Stromal cell of bone marrow (primary cell): Measurements from ENCODE around the gene ADNP2.

Source experiments
- DNase-seq: peaks from one replicate; pipeline ENCODE4 v3.0.0-alpha.2; 2012; ENCODE audit warnings: low read depth

The ADNP2 gene

GRCh38 chr18:80172056-80172455, 63.0 kb downstream of the ADNP2 start:
- DNase-seq, result no peak

DNA sequence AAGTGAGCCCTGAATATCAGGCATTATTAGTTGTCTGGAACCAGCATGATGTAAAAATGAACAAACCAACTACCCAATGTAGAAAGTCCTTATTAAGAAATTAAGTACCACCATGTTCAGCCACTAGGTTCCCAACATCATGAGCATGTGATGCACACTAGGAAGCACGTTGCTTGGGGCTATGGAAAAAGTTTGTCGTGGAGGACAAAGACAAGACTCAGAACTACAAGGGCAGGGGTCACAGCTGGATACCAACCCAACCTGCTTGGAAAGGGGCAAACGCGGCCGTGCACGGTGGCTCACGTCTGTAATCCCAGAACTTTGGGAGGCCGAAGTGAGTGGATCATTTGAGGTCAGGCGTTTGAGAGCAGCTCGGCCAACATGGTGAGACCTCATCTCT, 64.0 kb downstream of the ADNP2 start:
- no peak for DNase-seq

DNA sequence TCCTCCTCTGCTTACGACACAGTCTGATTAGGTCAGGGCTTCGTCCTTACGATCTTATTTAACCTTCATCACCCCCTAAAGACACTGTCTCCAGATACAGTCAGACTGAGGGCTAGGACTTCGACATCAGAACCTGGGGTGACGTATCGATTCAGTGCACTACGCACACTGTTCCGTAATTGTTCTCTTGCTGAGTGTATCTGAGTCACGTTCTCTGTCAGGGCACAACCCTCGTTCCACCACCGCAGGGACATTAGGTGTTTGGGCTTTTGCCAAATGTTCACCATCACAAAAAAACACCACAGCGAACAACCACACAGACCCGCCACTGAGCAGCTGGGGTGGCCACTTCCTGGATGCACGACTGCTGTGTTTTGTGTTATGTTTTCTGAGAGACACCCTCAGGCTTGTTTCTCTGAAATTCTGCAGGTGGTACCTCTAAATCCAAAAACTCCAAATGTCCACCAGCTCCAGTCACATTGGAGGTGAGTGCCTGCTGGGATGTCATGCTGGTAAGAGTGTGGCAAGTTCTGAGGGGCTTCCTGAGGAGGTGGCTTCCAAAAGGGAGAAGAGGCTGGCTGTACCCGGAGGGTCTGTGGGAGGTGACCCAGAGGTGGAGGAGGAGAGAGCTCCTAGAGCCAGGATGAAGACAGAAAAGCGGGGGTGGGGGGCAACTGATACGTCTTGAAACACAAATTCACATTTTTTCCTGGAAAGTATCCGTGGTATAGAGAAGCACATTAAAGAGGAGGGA, 66.6 kb downstream of the ADNP2 start:
- no peak for DNase-seq

DNA sequence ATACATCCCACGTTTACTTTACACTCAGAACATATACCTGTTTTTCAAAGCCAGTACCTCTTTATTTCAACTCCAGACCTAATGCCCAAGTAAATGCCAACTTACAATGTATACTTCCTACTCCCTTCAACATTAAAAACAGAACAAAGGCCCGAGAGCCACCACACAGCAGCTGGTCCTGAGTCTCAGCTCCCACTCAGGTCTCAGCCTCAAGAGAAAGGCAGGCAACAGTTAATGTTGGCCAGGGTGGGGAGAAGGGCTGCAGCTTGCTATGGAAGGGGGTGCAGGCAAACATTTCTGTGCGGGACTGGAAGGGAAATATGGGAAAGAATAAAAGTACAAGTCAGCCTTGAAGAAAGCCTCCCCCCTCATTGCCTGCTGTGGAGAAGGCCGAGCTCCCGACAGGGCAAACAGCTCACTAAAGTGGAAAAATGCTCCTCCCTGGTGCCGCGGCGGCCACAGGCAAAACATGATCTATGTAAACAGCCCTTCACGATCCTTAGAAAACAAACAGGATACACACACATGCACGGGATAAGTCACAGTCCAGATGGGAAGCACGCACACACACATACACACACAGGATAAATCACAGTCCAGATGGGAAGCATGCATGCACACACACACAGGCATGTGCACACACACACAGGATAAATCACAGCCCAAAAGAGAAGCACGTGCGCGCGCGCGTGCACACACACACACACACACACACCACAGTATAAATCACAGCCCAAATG, 67.4 kb downstream of the ADNP2 start:
- no peak for DNase-seq

GRCh38 chr18:80177128-80177527, 68.1 kb downstream of the ADNP2 start:
- DNase-seq, result no peak

DNA sequence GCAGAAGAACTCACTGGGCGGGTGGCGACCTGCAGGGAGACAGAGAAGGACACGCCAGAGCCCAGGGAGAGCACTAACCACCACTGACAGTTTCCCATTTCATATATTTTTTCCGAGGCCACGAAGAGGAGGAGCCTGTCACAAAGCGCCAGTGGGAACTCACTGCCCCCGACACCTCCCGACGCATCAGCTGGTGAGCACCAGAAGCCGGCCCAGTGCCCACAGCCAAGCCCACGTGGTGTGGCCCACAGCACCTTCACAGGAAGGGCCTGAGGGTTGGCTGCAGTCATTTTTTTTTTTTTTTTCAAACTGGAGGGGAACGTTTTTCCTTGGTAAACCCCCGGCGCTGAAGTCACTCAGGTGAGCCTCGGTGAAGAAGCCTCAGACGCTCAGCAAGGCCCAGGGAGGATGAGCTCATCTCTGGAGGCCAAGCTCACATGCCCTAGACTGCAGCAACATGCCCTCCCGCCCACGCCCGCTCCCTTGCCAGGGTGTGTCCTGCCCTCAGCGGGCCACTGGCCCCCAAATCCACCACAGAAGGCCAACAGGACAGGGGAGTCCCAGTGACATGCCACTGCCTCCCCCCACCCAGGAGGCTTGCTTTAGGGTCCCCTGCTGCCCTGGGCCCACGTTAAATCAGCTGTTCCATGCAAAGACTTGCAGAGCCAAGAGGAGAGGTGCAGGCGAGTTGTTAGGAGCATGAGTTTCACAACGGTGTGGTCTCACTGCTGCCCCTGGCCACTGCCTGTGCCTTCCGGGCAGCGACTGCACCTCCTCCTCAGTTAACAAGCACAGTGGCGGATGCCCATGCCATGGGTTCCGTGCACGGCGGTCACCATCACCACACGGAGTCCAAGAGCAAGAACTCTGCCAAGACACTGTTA, 70.1 kb downstream of the ADNP2 start:
- no peak for DNase-seq

- no peak for DNase-seq
Observed at GRCh38 chr18:80179857-80180558, 70.9 kb downstream of the ADNP2 start.

DNA sequence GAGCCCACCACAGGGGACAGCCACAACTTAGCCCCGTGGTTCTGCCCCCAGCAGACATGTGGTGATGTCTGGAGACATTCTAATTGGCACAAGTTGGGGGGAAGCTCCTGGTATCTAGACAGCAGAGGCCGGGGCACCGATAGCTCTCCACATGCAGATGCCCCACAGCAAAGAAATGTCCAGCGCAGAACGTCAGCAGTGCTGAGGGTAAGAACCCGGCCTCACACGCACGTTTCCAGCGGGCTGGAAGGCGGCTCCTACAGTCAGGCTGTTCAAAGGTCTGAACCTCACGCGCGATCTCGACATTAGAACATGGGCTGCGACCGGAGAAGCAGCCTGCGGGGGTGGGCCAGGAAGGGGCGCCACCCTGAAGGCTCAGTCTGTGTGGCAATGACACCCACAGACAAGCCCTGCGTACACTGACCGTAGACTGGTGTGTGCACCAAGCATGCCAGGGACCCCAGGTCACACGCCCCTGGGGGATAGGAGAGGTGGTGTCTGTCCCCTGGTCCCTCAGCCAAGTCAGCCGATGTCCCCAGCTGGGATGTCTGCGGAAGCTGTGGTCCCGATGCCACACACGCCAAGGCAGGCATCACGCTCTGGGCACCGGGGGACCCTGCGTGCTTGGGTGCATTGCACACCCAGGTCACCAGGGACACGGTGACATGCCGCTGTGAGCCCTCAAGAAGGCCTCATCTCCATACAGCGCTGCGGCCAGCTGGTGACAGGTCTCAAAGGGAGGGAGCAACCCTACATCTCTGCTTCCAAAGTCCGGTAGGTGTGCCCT, 71.9 kb downstream of the ADNP2 start:
- DNase-seq, result no peak

- no peak for DNase-seq
Observed at GRCh38 chr18:80181642-80182461, 72.8 kb downstream of the ADNP2 start.

DNA sequence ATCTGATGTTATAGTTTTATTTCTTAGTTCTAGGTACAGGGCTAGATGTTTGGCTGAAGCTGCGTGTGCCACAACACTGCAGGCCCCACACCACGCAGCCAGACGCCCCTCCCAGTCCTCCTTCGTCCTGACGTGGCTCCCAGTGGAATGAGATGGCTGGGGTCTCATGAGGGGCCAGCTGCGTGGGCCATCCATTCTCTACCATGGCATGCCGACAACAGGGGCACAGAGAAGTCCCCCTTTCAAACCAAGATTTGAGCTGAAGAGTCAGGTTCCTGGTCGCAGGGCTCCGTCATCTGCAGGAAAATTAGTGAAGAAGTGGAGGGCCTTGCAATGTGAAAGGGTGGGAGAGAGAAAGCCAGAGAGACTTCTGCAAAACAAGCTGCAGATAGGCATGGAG, 73.8 kb downstream of the ADNP2 start:
- no peak for DNase-seq

DNA sequence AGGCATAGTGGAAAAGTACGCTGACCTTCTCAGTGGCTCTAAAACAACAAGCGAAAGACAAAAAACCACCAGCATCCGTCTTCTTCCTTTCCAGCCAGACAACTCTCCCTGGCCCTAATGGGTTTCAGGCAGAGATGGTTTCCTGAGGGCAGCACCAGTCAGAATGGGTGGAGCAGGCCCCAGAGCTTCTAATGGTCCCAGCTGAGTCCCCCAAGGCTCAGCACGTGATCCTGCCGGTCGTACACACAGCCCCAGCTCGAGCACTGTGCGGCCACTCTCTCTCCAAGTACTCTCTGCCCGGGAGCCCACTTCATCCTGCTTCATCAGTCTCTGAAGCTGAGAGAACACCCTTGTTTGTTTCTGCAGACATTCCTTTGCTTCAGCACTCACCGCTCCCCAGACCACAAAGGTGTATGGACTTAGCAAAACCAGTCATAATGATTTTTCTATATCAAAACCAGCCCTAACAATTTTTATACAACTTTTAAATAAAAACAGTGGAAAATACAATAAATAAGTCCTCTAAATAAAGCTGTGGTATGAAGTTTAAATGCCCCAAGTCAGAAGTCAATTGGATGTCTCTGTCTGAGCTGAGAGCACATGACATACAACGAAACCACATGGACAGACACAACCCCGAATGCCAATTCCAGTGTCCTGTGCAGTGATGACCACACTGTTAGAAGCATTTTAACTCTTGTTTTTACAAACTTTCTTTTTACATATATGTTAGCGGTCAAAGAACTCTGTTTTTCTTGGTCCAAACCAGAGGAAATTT, 74.4 kb downstream of the ADNP2 start:
- DNase-seq, result no peak

DNA sequence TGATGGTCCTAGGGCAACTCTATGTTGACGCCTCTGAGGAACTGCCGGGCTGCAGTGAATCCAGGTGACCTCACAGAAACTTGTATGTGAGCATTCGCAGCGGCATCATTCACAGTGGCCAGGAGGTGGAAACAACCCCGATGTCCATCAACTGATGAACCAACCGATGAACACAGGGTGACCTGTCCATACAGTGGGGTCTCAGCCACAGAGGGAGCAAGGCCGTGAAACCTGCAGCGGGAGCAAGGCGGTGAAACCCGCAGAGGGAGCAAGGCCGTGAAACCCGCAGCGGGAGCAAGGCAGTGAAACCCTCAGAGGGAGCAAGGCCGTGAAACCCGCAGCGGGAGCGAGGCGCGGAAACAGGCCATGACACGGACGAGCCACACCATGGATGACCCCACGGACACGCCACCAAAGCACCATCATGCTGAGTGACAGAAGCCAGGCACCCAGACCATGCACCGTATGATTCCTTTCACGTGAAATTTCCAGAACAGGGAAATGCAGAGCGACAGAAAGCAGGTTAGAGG, 75.2 kb downstream of the ADNP2 start:
- no peak for DNase-seq

GRCh38 chr18:80185545-80185944, 76.5 kb downstream of the ADNP2 start:
- DNase-seq, result no peak

GRCh38 chr18:80187956-80188642, 79.0 kb downstream of the ADNP2 start:
- no peak for DNase-seq

DNA sequence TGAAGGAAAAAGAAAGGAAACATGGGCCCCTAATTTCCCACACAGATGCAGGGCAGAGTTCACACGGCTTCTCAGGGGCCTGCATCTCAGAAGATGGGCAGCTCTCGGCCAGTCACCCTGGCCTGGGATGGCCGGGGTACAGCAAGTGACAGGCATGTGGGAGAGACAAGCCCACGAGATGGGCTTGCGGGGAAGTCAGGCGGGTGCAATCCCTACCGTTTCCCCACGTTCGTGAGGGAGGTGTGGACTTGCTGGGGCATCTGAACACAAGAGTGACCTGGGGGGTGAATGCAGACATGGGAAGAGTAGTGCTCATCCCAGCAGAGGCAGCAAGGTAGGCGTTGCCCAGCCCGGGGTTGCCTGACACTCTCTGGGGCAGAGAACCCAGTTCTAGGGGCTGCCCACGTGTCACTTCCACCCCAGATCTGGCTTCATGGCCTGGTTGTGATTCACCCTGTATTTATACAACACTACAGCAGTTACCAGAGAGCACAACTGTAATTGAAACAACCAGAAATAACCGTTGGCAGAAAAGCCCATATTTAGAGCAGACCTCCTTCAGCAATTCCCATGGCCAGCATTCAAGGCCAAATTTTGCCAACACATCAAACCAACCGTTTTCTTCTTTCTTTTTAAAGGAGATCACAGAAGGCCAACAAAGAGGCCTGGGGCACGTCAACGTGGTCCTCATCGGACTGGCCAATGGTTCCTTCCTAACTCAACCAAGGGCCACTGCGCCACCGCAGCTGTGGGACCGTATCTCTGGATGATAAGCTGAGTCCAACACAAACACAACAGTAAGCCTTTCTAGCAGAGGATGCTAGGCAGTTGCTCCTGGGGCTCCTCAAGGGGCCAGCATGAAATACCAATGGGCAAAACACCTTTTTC, 79.8 kb downstream of the ADNP2 start:
- no peak for DNase-seq

- DNase-seq, result no peak
Observed at GRCh38 chr18:80189531-80189865, 80.4 kb downstream of the ADNP2 start.
